ACC112 (cell line): ENCODE data around the gene SPG11.
A peak's percentile ranks its signal among the peaks of the same experiment; 100 is the strongest.

Source experiments
- H2AFZ ChIP-seq: fragments of 200-600 bp; sonication (generic); one replicate; pipeline ENCODE4 v1.6.0; 2017; ENCODE audit warnings: antibody characterized with exemption, low read length; ENCODE audit not compliant: unreplicated experiment
- H3K27ac ChIP-seq: fragments of 200-600 bp; sonication (generic); 2 replicates; pipeline ENCODE4 v1.5.1; 2014; ENCODE audit warnings: low read depth, mild to moderate bottlenecking, antibody characterized with exemption, low read length, moderate library complexity
- H3K27me3 ChIP-seq: fragments of 200-600 bp; sonication (generic); 2 replicates; pipeline ENCODE4 v1.6.1; 2014; ENCODE audit warnings: mild to moderate bottlenecking, antibody characterized with exemption, low read length, moderate library complexity, mixed read lengths; ENCODE audit not compliant: insufficient read depth
- H3K36me3 ChIP-seq: fragments of 200-600 bp; sonication (generic); 2 replicates; pipeline ENCODE4 v1.6.1; 2016; ENCODE audit warnings: mild to moderate bottlenecking, antibody characterized with exemption, low read length, moderate library complexity, mixed read lengths; ENCODE audit not compliant: insufficient read depth
- H3K4me1 ChIP-seq: fragments of 200-600 bp; sonication (generic); one replicate; pipeline ENCODE4 v1.6.1; 2016; ENCODE audit warnings: low read length, mixed read lengths; ENCODE audit not compliant: insufficient read depth, unreplicated experiment, control insufficient read depth
- H3K4me3 ChIP-seq: fragments of 200-600 bp; sonication (generic); 2 replicates; pipeline ENCODE4 v1.5.1; 2014; ENCODE audit warnings: mild to moderate bottlenecking, low read depth, low read length
- H3K79me2 ChIP-seq: fragments of 200-600 bp; sonication (generic); one replicate; pipeline ENCODE4 v1.6.0; 2016; ENCODE audit warnings: low read length; ENCODE audit not compliant: control insufficient read depth, unreplicated experiment, insufficient read depth

The SPG11 gene

DNA sequence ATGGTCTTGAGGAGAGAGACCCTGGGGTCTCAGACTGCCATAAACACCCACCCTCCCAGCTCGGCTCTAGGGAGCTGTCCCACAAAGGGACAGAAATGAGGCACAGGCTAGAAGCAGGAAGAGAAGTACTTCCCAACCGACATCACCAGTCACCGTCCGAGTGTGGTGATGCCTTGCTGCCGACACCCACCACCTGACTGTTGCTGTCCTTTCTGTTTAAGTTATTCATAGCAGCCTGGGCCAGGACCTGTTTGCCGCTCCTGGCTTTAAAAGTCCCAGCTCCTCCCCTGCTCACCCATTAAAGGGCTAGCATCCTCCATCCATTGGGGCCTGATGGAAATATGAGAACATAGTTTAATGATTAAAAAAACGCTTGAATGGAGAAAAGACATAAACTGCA, 13.2 kb upstream of the SPG11 start:
- H3K79me2 ChIP-seq: no peaks in the 10 kb centered on the region
- no peak overlapping the region for H3K4me3 ChIP-seq
- H3K36me3 ChIP-seq: no peaks in the 10 kb centered on the region
- H3K27me3 ChIP-seq: peaks cover 3% of the 10 kb centered on the region; the same call in 1 of the 2 replicates
- H3K27ac ChIP-seq: no peak overlapping the region
- H3K4me1 ChIP-seq: no peaks in the 10 kb centered on the region
- H2AFZ ChIP-seq: no peak overlapping the region

DNA sequence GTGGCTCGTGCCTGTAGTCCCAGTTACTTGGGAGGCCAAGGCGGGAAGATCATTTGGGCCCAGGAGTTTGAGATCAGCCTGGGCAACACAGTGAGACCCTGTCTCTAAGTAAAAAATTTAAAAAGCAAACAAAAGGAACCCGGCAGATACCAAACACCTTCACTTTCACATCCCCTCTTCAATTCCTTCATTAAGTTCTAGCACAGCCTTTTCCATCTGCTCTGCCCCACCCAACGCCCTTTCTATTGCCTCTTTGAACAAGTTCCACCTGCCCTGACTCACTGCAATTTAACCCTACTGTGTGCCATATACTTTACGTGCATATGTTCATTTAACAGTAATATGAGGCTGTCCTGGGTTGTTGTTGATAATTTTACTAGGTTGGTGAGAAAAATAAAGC, 12.4 kb upstream of the SPG11 start:
- Histone ChIP-seq H3K27me3 (no peaks in the 10 kb centered on the region), H3K4me1 (no peaks in the 10 kb centered on the region), H3K27ac (no peak overlapping the region), H3K79me2 (no peaks in the 10 kb centered on the region), H2AFZ (no peak overlapping the region), H3K36me3 (no peaks in the 10 kb centered on the region), H3K4me3 (no peak overlapping the region)

- Histone ChIP-seq H3K79me2 (no peaks in the 10 kb centered on the region), H3K4me1 (no peaks in the 10 kb centered on the region), H2AFZ (no peak overlapping the region), H3K36me3 (no peaks in the 10 kb centered on the region), H3K27me3 (no peaks in the 10 kb centered on the region), H3K4me3 (no peak overlapping the region), H3K27ac (no peak overlapping the region)
These were observed 10.2 kb upstream of the SPG11 start for GRCh38 chr15:44673639-44674038.

GRCh38 chr15:44670087-44670950, 6.9 kb upstream of the SPG11 start:
- no peak overlapping the region for H3K27ac ChIP-seq
- no peaks in the 10 kb centered on the region for H3K36me3 ChIP-seq
- no peak overlapping the region for H2AFZ ChIP-seq
- no peaks in the 10 kb centered on the region for H3K4me1 ChIP-seq
- no peaks in the 10 kb centered on the region for H3K79me2 ChIP-seq
- no peaks in the 10 kb centered on the region for H3K27me3 ChIP-seq
- H3K4me3 ChIP-seq: no peak overlapping the region

DNA sequence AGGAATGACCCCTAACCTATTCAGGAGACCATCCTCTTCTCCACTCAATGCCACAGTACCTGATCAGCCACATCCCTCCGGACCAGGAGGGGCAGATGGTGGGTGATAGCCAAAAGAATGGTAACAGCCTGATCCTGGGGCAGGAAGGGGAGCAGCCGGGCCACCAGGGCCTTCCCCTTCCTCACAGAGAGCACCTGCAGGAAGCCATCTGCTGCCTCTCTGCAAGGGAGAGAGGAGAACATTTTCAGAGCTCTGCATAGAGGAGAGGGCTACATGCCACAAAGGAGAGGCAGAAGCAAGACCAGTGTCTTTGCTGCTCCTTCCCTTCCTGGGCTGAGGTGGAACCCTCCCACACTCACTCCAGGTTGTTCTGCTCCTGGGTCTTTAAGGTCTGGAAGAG, 5.5 kb upstream of the SPG11 start:
- no peaks in the 10 kb centered on the region for H3K79me2 ChIP-seq
- peaks cover 4% of the 10 kb centered on the region for H3K4me1 ChIP-seq
- H3K36me3 ChIP-seq: no peaks in the 10 kb centered on the region
- H3K27me3 ChIP-seq: no peaks in the 10 kb centered on the region
- H3K4me3 ChIP-seq: no peak overlapping the region
- no peak overlapping the region for H3K27ac ChIP-seq
- no peak overlapping the region for H2AFZ ChIP-seq

- H3K36me3 ChIP-seq: no peaks in the 10 kb centered on the region
- peaks cover 11% of the 10 kb centered on the region for H3K79me2 ChIP-seq
- H2AFZ ChIP-seq: no peak overlapping the region
- peaks cover 6% of the 10 kb centered on the region for H3K4me1 ChIP-seq
- no peak overlapping the region for H3K4me3 ChIP-seq
- no peaks in the 10 kb centered on the region for H3K27me3 ChIP-seq
- no peak overlapping the region for H3K27ac ChIP-seq
These were observed 3.5 kb upstream of the SPG11 start for GRCh38 chr15:44667039-44667360.

DNA sequence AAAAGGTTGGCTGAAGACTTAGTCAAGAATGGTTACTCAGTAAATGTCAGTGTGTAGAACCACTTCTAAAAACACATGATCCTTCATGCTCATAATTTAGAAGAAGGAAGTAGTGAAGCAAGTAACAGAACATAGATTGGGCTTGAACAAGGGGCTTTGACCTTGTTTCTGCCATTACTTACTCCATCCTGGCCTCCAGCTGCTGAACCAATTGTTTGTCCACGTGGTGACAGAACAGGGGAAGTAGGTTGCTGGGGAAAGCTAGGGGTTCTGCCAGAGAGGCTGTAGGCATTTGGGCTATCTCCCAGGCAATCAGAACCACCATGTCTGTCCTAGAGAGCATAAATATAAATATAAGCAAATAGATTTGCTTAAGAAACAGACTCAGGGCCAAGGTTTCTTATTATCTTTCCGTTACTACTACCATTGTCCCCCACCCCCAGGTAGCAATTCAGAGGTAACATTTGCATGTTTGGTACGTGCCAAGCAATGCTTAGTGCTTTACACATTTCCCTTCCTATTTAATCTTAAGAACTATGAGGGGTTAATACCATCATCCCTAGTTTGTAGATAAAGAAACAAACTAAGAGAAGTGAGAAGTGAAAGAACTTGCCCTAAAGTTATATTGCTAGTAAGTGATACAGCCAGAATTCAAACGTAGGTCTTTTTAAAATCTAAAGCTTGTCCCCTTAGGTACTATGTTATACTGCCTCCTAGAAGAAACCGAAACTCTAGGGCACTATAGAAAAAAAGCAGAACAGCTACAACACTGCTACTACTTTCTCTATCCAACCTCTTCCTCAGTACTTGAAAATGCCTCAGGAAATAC, 3.0 kb upstream of the SPG11 start:
- Histone ChIP-seq H2AFZ (no peak overlapping the region), H3K79me2 (peaks cover 16% of the 10 kb centered on the region), H3K36me3 (no peaks in the 10 kb centered on the region), H3K4me3 (no peak overlapping the region), H3K4me1 (peaks cover 6% of the 10 kb centered on the region), H3K27ac (no peak overlapping the region), H3K27me3 (no peaks in the 10 kb centered on the region)

GRCh38 chr15:44662478-44663409, 718 bp downstream of the SPG11 start:
- Histone ChIP-seq H2AFZ (peak overlapping the region; percentile 89), H3K4me3 (peak overlapping the region; percentile 98), H3K36me3 (peaks cover 5% of the 10 kb centered on the region)

GRCh38 chr15:44661576-44661975, 1.9 kb downstream of the SPG11 start:
- Histone ChIP-seq H3K4me3 (peak overlapping the region; percentile 98), H3K4me1 (peaks cover 12% of the 10 kb centered on the region), H3K27me3 (no peaks in the 10 kb centered on the region), H2AFZ (no peak overlapping the region), H3K36me3 (peaks cover 5% of the 10 kb centered on the region), H3K79me2 (peaks cover 23% of the 10 kb centered on the region), H3K27ac (no peak overlapping the region)

More at GRCh38 chr15:44662478-44663409, 718 bp downstream of the SPG11 start:
- H3K27ac ChIP-seq: peak overlapping the region; percentile 73
- H3K4me1 ChIP-seq: peaks cover 12% of the 10 kb centered on the region
- H3K79me2 ChIP-seq: peaks cover 23% of the 10 kb centered on the region
- H3K27me3 ChIP-seq: no peaks in the 10 kb centered on the region

DNA sequence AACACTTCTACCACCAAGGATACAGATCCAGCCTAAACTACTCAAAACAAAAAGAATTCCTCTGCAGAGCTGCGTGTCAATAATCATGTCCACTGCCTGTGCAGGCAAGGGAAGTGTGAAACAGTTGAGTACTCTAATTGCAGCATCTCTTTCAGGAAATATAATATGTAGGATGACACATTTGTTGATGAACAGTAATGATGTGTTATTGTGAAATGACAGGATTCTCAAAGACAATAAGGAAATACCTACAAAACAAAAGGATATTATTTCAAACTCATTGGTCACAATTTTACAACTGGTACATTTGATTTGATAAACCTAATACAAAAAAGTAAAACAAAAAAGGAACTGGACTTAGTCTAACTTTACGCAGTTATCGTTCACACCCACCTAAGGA, 4.4 kb downstream of the SPG11 start:
- H3K79me2 ChIP-seq: peaks cover 23% of the 10 kb centered on the region
- H3K27ac ChIP-seq: no peak overlapping the region
- H3K4me1 ChIP-seq: peaks cover 9% of the 10 kb centered on the region
- H2AFZ ChIP-seq: no peak overlapping the region
- H3K27me3 ChIP-seq: no peaks in the 10 kb centered on the region
- H3K4me3 ChIP-seq: no peak overlapping the region
- H3K36me3 ChIP-seq: peaks cover 14% of the 10 kb centered on the region
